Breast epithelium (tissue), 3 donors: Measurements from ENCODE around the gene MCAM.

ENCODE experiments used
- POLR2A ChIP-seq: fragments of 450-650 bp; IDR thresholded peaks from one replicate; pipeline ENCODE4 v1.6.1; 2016; ENCODE audit warnings: antibody characterized with exemption, mild to moderate bottlenecking, moderate library complexity
- POLR2AphosphoS5 ChIP-seq, 3 donors: sonication (generic); formaldehyde crosslinking; IDR thresholded peaks; one replicate each; pipeline ENCODE4 v1.6.1; 2017; ENCODE audit warnings: antibody characterized with exemption in 3 of 3
- TF ChIP-seq, protein P1 (sequence below), 3 donors: fragments of 450-650 bp; IDR thresholded peaks; one replicate each; pipeline ENCODE4 v1.5.1; 2016 to 2017; ENCODE audit warnings: antibody characterized with exemption in 3 of 3, mild to moderate bottlenecking in 3 of 3, moderate library complexity in 3 of 3

DNA sequence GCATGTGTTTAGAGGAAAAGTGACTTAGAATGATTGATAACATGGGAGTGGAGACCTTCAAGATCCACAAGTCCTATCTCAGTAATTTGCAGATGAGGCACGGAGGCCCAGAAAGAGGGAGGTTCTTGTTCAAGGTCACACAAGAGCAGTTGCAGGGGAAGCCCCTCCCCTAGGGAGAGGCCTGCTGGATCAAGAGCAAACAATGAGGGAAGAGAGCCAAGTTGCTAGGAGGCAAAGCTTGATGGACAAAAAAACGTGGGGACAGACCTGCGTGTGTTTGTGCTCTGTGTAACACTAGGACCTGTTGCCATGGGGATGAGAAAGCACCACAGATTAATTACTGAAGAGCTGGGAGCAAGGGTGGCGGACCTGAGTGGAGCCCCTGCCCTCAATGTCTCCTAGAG is 35.9 kb upstream of the MCAM start:
- TF ChIP-seq POLR2A = no peak
- TF ChIP-seq POLR2AphosphoS5 (IDR thresholded peaks at IDR 0.05) = no peak
- TF ChIP-seq, protein P1, sequence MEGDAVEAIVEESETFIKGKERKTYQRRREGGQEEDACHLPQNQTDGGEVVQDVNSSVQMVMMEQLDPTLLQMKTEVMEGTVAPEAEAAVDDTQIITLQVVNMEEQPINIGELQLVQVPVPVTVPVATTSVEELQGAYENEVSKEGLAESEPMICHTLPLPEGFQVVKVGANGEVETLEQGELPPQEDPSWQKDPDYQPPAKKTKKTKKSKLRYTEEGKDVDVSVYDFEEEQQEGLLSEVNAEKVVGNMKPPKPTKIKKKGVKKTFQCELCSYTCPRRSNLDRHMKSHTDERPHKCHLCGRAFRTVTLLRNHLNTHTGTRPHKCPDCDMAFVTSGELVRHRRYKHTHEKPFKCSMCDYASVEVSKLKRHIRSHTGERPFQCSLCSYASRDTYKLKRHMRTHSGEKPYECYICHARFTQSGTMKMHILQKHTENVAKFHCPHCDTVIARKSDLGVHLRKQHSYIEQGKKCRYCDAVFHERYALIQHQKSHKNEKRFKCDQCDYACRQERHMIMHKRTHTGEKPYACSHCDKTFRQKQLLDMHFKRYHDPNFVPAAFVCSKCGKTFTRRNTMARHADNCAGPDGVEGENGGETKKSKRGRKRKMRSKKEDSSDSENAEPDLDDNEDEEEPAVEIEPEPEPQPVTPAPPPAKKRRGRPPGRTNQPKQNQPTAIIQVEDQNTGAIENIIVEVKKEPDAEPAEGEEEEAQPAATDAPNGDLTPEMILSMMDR (IDR thresholded peaks at IDR 0.05) = no peak
